Liver (tissue), 9 donors: ENCODE results near the gene GTPBP2. TPM values are rescaled to one million over a fixed set of nuclear protein-coding genes. Genes with fewer than 3 reads are reported as not detected.

Experiments
- DNase-seq: peaks from one replicate; pipeline ENCODE4 v3.0.0-alpha.2; 2017; ENCODE audit warnings: low spot score
- H3K27ac ChIP-seq, 2 donors: one replicate each; pipeline ENCODE4 v1.7.0; 2013; ENCODE audit warnings: inconsistent platforms in 2 of 2, low read length in 2 of 2, control low read depth in 1 of 2, low read depth in 1 of 2, mild to moderate bottlenecking in 1 of 2
- H3K27me3 ChIP-seq, 4 donors: one replicate each; pipeline versions ENCODE4 v1.6.1 to v1.7.0; 2013; ENCODE audit warnings: low read length in 3 of 4, inconsistent platforms in 1 of 4, mild to moderate bottlenecking in 1 of 4, moderate library complexity in 1 of 4; ENCODE audit not compliant: control insufficient read depth in 4 of 4, insufficient read depth in 4 of 4
- H3K36me3 ChIP-seq, 4 donors: one replicate each; pipeline versions ENCODE4 v1.6.1 to v1.7.0; 2013; ENCODE audit warnings: low read length in 3 of 4, mild to moderate bottlenecking in 3 of 4, low read depth in 1 of 4, moderate library complexity in 1 of 4; ENCODE audit not compliant: control insufficient read depth in 4 of 4, insufficient read depth in 3 of 4
- H3K4me1 ChIP-seq, 4 donors: one replicate each; pipeline versions ENCODE4 v1.6.1 to v1.7.0; 2013; ENCODE audit warnings: low read length in 3 of 4, mild to moderate bottlenecking in 3 of 4, moderate library complexity in 1 of 4; ENCODE audit not compliant: control insufficient read depth in 4 of 4, insufficient read depth in 4 of 4
- H3K4me3 ChIP-seq, 3 donors: one replicate each; pipeline versions ENCODE4 v1.6.1 to v1.7.0; 2013; ENCODE audit warnings: low read length in 3 of 3, control low read depth in 1 of 3, low read depth in 1 of 3, mild to moderate bottlenecking in 1 of 3
- H3K9ac ChIP-seq, 2 donors: one replicate each; pipeline ENCODE4 v1.7.0; 2013; ENCODE audit warnings: low read length in 2 of 2, mild to moderate bottlenecking in 2 of 2, moderate library complexity in 2 of 2, control low read depth in 1 of 2, low read depth in 1 of 2
- H3K9me3 ChIP-seq, 4 donors: one replicate each; pipeline versions ENCODE4 v1.6.1 to v1.7.0; 2013; ENCODE audit warnings: low read length in 3 of 4; ENCODE audit not compliant: control insufficient read depth in 4 of 4
- ATF3 ChIP-seq: IDR thresholded peaks from 2 replicates; pipeline ENCODE4 v1.6.1; 2016; ENCODE audit warnings: antibody characterized with exemption
- CTCF ChIP-seq: fragments of 150-350 bp; IDR thresholded peaks from 2 replicates; pipeline ENCODE4 v1.5.1; 2017; ENCODE audit warnings: improper control_type of control experiment, low read depth, low read length; ENCODE audit not compliant: missing input control
- EGR1 ChIP-seq, 2 donors: IDR thresholded peaks; 2 replicates each; pipeline ENCODE4 v1.6.1; 2016 to 2018; ENCODE audit warnings: antibody characterized with exemption in 2 of 2, low read depth in 2 of 2
- FOXA1 ChIP-seq: IDR thresholded peaks from 2 replicates; pipeline ENCODE4 v1.6.1; 2016; ENCODE audit warnings: antibody characterized with exemption
- FOXA2 ChIP-seq: IDR thresholded peaks from 2 replicates; pipeline ENCODE4 v1.6.1; 2016; ENCODE audit warnings: antibody characterized with exemption
- GABPA ChIP-seq, 2 donors: IDR thresholded peaks in 1 of 2; conservative IDR thresholded peaks in 1 of 2; 2 replicates each; pipeline ENCODE4 v1.6.1; 2016; ENCODE audit warnings: antibody characterized with exemption in 2 of 2, mild to moderate bottlenecking in 1 of 2, moderate library complexity in 1 of 2
- HNF4A ChIP-seq, 2 donors: conservative IDR thresholded peaks; 2 replicates each; pipeline ENCODE4 v1.6.1; 2016; ENCODE audit warnings: antibody characterized with exemption in 2 of 2, mild to moderate bottlenecking in 2 of 2
- HNF4G ChIP-seq: IDR thresholded peaks from 2 replicates; pipeline ENCODE4 v1.6.1; 2016; ENCODE audit warnings: antibody characterized with exemption
- JUND ChIP-seq, 2 donors: IDR thresholded peaks; 2 replicates each; pipeline ENCODE4 v1.6.1; 2016; ENCODE audit warnings: antibody characterized with exemption in 2 of 2
- NR2F2 ChIP-seq: IDR thresholded peaks from 2 replicates; pipeline ENCODE4 v1.6.1; 2016; ENCODE audit warnings: antibody characterized with exemption
- RAD21 ChIP-seq, 2 donors: IDR thresholded peaks; 2 replicates each; pipeline ENCODE4 v1.6.1; 2016; ENCODE audit warnings: antibody characterized with exemption in 2 of 2, mild to moderate bottlenecking in 2 of 2
- REST ChIP-seq: IDR thresholded peaks from 2 replicates; pipeline ENCODE4 v1.6.1; 2016; ENCODE audit warnings: antibody characterized with exemption, mild to moderate bottlenecking
- RXRA ChIP-seq, 2 donors: IDR thresholded peaks; 2 replicates each; pipeline ENCODE4 v1.6.1; 2017 to 2018; ENCODE audit warnings: antibody characterized with exemption in 2 of 2, mild to moderate bottlenecking in 1 of 2
- SP1 ChIP-seq: IDR thresholded peaks from 2 replicates; pipeline ENCODE4 v1.6.1; 2018; ENCODE audit warnings: antibody characterized with exemption, mild to moderate bottlenecking
- TAF1 ChIP-seq: conservative IDR thresholded peaks from 2 replicates; pipeline ENCODE4 v1.6.1; 2016; ENCODE audit warnings: antibody characterized with exemption, mild to moderate bottlenecking
- YY1 ChIP-seq: IDR thresholded peaks from 2 replicates; pipeline ENCODE4 v1.6.1; 2016; ENCODE audit warnings: antibody characterized with exemption, mild to moderate bottlenecking
- ZBTB33 ChIP-seq: IDR thresholded peaks from 2 replicates; pipeline ENCODE4 v1.6.1; 2016; ENCODE audit warnings: antibody characterized with exemption
- WGBS: extraction: QIAGEN DNeasy Blood & Tissue Kit; methylation state at CpG from one replicate; pipeline ENCODE4 v1.1.7; 2013; 5-methylcytosine and 5-hydroxymethylcytosine counted together
- polyA plus RNA-seq, 2 donors: library from polyadenylated mRNA; stranded (reverse) in 1 of 2; unstranded in 1 of 2; fragments of 200-250 nt in 1 of 2; fragments of >200 nt in 1 of 2; fragmentation: Nextera tagmentation in 1 of 2; extraction: Ambion mirVana in 1 of 2; gene quantifications; one replicate each; pipeline versions ENCODE4 v1.2.1 to v1.2.3, GENCODE V29; 2013 to 2015
- total RNA-seq, 2 donors: library from RNA; depleted of rRNA; stranded (reverse); fragments of >200 nt; gene quantifications; one replicate each; pipeline ENCODE4 v1.2.3, GENCODE V29; 2014
- donor health status: healthy.
- donor health status: healthy.
- donor health status: healthy.
- donor health status: healthy.
- donor health status: healthy.

The GTPBP2 gene
- total and polyA plus RNA-seq, 4 donors = 7.9 to 69.1 (median 16.1) TPM

GRCh38 chr6:43613721-43614395, 15.2 kb downstream of the GTPBP2 start:
- DNase-seq = no peak
- Histone ChIP-seq H3K4me3 (no peak overlapping the region), H3K4me1 (no peaks in the 10 kb centered on the region), H3K27me3 (no peaks in the 10 kb centered on the region), H3K9ac (no peak overlapping the region), H3K36me3 (peaks cover 0 to 20% (median 12%) of the 10 kb centered on the region in 4 donors), H3K9me3 (no peaks in the 10 kb centered on the region), H3K27ac (no peak overlapping the region)
- no peak for TF ChIP-seq REST
- TF ChIP-seq HNF4G = no peak
- no peak for TF ChIP-seq NR2F2
- no peak for TF ChIP-seq FOXA2
- no peak for TF ChIP-seq ATF3
- TF ChIP-seq EGR1 (IDR thresholded peaks at IDR 0.05; ENCODE audit: low read depth in 2 of 2) = no peak
- TF ChIP-seq CTCF = no peak
- no peak for TF ChIP-seq RXRA (IDR thresholded peaks at IDR 0.05)
- no peak for TF ChIP-seq HNF4A (conservative IDR thresholded peaks at IDR 0.05)
- no peak for TF ChIP-seq FOXA1
- TF ChIP-seq RAD21 (IDR thresholded peaks at IDR 0.05) = no peak
- no peak for TF ChIP-seq SP1
- no peak for TF ChIP-seq TAF1
- TF ChIP-seq ZBTB33 = no peak
- no peak for TF ChIP-seq GABPA (IDR thresholded peaks at IDR 0.05 in 1 of 2, conservative IDR thresholded peaks at IDR 0.05 in 1 of 2)
- TF ChIP-seq JUND (IDR thresholded peaks at IDR 0.05) = no peak
- no peak for TF ChIP-seq YY1
- WGBS = 97% methylated on average over 6 of the region's 6 CpGs
